Activated CD4-positive, alpha-beta T cell treated with anti-CD3 and anti-CD28 coated beads, Interleukin-10, Interleukin-2, amounts not matched to agents 100 ng/mL and 50 ng/mL, durations not matched to agents 16 hours and 8 hours (primary cell): ENCODE measurements around the gene RAMACL.
"Not testable (repeated sequence)": the region's sequence is repeated elsewhere in the genome, so short reads cannot be mapped to it uniquely, and the experiment has no call there.

Experiments used
- DNase-seq: peaks from one replicate; pipeline ENCODE4 v3.0.0-alpha.2; 2020

RAMACL gene

DNA sequence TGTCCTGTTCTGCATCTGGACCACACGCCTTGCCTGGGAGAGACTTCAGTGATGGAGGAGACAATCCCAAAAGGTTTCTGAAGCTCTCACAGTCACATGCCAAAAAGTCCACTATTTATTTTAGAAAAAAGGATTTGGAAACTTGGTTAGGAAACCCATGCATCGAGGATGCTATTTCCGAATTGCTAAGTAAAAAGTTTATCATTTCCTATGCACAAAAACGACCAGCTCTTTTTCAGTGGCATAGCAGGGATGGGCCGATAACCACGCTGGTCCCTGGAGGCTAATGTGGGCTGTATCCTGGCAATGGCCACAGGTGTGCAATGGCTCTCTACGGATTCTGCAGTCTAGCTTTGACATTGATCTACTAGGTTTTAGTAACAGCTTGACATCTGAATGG, 33.9 kb downstream of the RAMACL start:
- no peak for DNase-seq

DNA sequence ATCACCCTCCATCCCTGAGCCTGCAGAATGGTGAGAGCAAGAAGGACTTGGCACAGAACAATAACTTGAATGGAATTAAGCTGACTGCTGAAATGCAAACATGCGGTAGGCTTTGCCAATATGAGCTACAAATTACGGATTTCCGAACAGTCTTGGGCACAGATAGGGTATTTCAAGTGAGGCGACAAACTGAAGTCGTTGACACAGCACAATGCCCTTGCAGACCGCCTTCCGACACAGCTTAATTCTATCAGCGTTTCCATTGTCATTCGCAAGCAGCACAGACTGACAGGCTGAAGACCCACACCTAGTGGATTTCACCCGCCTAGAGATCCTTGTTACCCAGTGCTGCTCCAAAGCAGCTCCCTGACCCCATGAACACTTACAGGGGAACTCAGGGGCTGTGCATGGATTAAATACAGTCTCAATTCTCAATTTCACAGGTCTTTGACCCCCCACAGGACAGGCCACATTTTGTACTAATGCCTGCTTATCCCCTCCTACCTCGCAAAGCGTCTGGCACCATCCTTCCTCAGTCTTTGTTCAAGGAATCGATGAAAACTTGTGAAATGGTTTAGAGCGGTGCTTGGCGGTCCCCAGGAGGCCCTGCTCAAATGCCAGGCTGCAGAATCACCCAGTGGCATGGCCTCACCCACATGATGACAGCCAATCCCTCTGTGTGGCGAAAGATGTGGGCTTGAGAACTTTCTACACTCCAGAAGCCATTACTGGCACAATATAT, 34.6 kb downstream of the RAMACL start:
- DNase-seq = no peak

DNA sequence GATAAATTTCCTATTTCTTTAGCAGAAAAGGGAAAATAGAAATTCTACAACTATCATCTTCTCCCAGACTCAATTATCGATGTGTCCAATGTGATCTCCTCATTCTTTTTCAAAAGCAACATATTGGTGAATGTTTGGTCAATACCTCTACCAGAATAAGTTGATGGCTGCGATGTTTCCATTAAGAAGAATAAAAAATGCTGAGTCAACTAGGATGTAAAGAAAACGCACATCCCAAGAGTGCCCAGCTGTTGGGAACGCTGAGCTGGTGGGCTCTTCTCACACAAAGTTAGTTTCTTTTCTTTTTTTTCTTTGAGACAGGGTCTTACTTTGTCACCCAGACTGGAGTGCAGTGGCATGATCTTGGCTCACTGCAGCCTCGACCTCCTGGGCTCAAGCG, 39.8 kb downstream of the RAMACL start:
- no peak for DNase-seq

DNA sequence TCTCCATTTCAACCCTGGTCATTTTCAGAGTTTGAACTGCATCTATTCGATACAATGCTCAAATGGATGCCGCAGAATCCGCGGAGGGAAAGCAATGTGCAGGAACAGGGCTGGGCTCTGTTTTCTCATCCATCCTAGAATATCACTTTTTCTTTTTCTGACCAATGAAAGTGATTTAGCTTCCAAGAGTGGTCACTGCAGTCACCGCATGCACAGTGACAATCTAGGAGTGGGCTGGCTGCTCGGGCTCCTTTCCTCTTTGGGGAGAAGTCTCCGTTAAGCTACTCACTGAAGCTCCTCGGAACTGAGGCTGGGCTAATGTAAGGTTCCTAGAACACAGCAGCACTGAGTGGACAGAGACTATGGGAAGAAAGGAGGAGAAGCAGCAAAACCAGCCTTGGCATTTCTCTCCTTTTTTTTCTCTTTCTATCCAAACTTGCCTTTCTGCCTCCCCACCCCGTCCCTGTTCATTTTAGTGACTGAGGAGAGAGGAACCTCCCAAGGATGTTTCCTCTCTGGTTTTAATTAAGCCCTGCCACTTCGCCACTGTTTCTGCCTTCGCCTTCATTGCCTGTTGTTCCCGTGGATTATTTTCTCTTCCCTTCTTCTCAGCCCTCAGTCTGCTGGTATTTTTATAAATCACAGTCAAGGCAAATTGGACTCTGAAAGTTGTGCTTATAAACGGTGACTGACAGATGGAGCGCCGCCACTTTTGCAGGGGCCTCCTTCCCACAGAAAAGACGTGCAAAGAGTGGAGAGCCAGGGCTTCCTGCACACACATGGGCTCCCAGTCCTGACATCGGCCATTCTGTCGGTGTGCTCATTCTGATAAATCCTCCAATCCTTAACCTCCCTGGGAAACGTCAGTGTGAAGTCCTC, 41.1 kb downstream of the RAMACL start:
- DNase-seq = no peak

DNA sequence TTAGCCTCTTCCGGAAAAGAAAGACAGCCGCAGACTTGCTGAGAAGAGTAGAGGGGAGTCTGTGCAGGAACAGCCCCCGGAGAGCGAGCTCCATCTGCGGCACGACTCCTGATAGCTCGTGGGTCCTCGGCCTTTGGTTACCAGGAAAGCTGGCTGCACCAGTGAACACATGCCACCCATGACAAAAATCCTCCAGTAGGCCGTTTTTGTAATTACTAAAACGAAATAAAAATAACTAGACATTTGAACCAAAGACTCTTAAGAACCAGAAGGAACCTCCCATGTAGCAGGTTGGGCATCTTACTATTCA, 42.2 kb downstream of the RAMACL start:
- no peak for DNase-seq

DNA sequence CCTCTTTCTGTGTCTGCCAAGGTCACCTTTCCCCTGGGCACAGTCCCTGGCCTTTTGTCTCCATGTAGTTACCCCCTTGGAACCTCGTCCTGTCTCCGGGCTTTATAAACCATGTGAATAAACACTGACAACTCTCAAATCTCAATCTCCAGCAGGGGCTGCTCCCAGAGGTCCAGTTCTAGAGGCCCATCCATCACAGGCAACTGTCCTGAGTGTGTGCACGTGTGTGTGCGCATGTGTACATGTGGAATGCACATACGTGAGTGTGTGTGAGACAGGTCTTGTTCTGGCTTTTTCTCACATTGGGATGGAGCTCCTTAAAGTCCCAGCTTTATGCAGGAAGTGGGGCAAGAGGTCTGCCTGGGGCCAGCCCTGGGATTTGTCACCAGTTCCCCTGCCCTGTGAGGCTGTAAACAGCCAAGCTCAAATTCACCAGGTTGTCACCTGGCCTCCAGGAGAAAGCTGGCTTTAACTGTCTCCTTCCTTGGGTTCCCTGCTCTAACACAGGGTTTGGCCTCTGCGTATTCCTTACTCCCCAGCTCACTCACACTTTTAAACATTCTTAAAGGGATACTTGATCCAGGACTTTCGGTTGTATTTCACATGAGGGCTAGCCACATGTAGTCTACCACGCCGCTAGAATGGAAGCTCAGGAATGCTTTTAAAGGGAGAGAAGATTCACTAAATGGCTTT, 42.7 kb downstream of the RAMACL start:
- no peak for DNase-seq

DNA sequence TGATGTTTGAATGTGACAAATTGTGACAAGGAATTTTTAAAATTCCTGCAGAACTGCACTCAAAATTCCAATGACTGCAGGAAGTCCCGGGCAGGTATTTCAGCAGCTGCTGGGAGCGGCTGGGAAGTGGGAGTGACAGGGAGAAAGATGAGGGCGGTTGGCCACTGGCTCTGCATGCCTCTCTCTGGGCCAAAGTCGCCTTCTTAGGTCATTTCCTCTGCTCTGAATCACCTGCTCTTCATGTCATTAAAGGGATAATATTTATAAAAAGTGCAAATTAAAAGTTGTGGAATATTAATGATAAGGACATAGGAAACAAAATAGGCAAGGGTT, 43.9 kb downstream of the RAMACL start:
- DNase-seq = no peak

DNA sequence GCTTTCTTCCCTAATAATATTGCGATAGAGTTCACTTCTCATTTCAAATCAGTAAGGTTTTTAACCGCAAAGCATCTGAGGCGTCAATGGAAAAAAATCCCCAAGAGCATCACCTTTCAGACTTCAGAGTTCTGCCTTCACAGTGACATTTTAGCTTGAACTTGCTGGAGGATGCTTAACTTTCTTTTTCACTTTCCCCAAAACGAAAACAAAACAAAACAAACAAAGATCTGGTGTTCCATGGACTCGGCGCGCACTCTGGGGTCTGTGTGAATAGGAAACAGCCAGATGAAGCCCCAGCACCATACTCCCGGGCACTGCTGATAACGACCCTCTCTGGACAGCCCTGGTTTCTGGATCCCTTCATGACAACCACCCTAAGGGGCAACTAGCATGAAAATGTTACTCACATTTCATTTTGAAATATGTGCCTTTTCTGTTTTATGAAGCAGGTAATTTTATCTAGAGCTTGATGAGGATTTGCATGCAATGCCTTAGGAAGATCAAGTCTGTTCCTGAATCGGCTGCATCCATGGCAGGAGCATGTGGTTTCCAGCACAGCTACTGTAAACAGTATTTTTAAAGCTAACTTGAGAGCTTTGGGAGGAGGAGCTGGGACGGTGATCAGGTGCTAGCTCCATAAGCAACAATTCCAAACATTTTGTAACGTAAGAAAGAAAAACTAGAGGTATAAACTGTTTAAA, 44.5 kb downstream of the RAMACL start:
- peak; percentile 19 for DNase-seq

DNA sequence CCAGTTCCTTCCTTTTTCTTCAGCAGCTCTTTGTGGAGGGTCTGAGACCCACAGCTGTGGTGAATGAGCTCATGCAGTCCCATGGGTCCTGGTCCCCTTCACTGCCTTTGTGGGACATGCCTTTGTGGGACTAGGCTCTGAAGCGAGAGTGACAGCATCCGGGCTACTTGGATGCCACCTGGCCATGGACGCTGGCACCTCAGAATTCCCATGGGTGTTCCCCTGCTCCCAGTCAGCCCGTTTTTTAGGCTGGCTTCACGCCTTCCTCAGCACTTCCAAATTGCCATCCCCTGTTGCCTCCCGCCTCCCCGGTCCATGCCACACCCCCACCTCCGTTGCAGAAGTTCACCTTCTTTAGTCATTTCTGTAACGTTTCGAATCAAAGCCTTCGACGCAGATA, 45.1 kb downstream of the RAMACL start:
- peak; percentile 15 for DNase-seq

DNA sequence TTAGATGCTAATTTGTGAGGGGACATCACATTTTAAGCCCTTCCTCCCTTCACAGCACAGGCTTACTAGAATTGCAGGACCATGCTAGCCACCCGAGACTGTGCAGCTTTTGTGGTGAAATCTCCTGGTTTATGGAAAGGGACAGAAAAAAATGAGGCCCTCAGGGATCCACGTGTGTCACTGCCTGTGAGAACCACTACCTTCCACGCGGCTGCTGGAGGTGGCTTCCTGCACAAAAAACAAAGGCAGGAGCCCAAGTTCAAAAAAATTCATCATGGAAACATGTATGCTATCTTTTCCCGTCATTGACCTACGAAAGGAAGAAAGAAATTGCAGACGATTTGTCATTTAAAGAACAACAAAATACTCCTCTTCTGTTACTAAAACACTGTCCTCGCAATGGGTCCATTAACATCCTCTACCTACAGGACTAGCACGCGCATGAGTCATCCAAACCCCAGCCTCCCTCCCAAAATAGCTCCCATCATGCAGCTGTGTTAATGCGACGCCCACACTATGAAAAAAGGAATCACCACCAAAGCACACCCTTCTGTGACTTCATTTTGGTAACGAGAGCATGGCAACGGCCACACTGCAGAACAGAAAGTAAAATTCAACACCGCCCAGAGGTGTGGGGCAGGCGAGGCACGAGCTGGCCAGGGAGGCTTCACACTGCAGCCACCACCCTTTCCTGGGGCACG, 45.7 kb downstream of the RAMACL start:
- peak; percentile 70 for DNase-seq

DNA sequence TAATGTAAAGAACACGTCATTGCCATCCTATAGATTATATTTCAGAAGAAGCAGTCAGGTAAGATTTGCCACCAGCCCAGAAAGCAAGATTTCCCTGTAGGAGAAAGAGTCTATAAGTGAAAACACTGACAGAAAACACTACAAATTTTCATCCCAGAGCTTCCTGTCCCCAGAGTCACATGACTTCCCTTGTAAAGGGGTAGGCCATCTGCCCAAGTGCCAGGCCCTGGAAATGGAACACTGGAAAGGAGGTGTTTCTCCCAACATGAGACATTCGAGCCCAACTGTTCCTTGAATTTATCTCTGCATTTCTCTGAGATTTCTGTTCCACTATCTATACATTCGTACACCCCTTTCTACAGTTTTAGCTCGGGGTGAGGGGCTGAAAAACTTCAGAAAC, 46.9 kb downstream of the RAMACL start:
- DNase-seq = no peak

DNA sequence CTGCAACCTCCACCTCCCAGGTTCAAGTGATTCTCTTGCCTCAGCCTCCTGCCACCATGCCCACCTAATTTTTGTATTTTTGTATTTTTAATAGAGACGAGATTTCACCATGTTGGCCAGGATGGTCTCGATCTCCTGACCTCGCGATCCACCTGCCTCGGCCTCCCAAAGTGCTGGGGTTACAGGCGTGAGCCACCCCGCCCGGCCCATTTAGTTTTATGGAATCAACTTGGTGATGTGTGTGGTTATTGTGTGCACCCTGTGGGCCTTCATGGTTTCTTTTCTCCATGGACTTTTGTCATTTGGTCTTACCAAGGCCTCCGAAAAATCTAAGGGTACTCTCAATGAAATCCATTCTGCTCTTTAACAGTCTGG, 47.5 kb downstream of the RAMACL start:
- DNase-seq = not testable (repeated sequence)

DNA sequence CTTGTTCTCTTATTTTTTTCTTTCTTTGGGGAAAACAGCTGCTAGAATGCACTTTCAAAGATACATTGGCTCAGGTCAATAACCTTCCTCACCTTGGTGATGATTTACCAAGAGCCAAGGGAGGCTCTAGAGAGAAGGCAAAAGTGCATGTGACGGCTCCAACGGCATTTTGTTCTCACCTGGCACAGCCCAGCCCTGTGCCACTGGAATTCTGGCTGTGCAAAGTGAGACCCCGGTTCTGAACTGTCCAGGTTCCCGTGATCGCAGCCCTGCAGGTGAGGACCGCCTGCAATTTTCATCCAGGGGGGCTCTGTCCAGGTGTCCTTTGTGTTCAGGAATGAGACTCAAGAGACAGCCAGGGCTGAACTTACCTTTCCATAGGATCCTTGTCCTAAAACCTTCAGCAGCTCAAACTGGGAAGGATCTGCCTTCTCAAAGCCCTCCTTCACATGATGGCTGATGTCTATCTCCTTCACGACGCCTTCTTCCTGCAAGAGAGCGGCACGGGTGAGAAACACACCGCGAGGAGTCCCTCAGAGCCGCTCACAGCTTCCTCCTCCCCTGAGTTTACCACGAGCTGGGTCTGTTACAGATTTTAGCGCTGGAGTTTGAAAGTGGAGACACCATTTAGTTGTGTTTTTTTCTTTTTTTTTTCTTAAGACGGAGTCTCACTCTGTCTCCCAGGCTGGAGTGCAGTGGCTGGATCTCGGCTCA, 48.0 kb downstream of the RAMACL start:
- no peak for DNase-seq

DNA sequence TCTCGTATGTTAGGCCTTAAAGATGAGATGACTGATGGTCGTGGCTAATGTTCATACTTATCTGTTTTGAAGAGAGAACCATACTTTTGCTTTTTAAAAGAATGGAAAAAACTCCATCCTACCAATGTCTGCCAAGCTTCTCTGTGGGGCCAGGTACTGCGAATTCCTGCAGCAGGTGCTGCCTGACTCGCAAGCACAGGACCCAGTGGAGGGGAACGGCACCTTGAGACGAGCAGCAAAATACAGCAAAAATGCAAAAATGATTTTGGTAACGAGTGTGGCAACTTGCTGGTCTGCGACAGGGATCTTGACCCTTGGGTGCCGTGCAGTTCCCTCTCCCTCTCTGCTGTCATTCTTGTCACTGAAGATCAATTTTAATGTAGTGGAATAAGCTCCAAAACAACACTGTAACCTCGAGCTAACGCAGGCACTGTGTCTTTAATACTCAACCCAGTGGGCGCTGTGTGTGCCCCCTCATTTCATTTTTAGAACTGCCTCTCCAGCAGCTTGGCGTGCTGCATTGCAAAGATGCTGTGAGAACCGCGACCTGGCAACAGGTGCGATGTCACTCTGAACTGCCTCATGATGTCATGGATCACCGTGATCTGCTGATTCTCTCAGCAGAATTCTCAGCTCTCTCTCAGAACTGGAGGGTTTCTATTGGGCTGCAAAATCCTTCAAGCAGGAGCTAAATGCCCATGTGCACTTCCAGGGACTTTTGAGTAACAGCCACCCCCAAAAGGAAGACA, 51.6 kb downstream of the RAMACL start:
- DNase-seq = no peak

DNA sequence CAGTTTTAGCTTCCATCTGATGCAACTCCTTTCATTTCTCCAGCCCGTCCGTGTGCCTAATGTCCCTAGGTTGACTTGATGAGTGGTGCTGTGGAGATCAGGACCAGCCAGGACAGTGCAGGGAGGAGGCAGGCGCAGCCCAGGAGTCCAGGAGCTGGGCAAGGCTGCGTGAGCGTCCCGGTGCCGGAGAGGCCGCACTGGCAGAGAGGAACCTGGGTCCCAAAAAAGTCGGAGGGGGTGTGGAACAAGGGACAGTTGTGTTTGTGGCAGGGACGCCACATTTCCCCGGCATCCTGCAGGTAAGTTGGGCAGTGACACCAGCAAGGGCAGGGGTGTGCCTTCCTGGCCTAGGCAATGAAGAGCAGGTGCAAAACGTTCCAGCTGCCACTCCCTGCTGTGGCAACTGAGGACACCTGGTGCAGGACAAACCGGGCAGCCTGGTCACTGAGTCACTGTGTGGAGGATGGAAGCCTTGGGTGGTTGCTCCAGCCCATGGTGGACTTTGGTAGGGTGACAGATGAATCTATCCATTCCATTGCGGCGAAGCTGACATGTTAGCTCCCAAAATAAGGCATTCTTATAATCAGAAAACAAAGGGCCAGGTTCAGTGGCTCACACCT, 53.2 kb downstream of the RAMACL start:
- DNase-seq = no peak
